ENCODE results near the gene EFCAB13.

Gene EFCAB13

GRCh38 chr17:47287068-47287467, 36.7 kb upstream of the EFCAB13 start:
- Histone ChIP-seq H3K9me3 (ENCODE audit: insufficient read depth, low read length) (no peaks in the 10 kb centered on the region), H3K4me3 (ENCODE audit: insufficient read length, low read depth) (no peak overlapping the region), H3K9ac (ENCODE audit: insufficient read length, low read depth) (no peak overlapping the region), H3K27me3 (ENCODE audit: insufficient read depth, insufficient read length) (no peaks in the 10 kb centered on the region), H3K36me3 (ENCODE audit: insufficient read depth, insufficient read length, low read length) (no peaks in the 10 kb centered on the region), H3K4me1 (ENCODE audit: insufficient read depth, insufficient read length) (no peaks in the 10 kb centered on the region)
- TF ChIP-seq ZNF274 (IDR thresholded peaks at IDR 0.05; ENCODE audit: low read depth, low read length) (no peak), YY1 (IDR thresholded peaks at IDR 0.05; ENCODE audit: insufficient read depth, insufficient read length) (no peak), SUZ12 (IDR thresholded peaks at IDR 0.05; ENCODE audit: extremely low read depth, insufficient read depth, insufficient read length) (no peak)
- no peak for DNase-seq (ENCODE audit: low read depth, low spot score)

- H3K36me3 ChIP-seq (ENCODE audit: insufficient read depth, insufficient read length, low read length) = peaks cover 3% of the 10 kb centered on the region
- no peak for TF ChIP-seq YY1 (IDR thresholded peaks at IDR 0.05; ENCODE audit: insufficient read depth, insufficient read length)
- TF ChIP-seq SUZ12 (IDR thresholded peaks at IDR 0.05; ENCODE audit: extremely low read depth, insufficient read depth, insufficient read length) = no peak
- TF ChIP-seq ZNF274 (IDR thresholded peaks at IDR 0.05; ENCODE audit: low read depth, low read length) = no peak
- no peaks in the 10 kb centered on the region for H3K4me1 ChIP-seq (ENCODE audit: insufficient read depth, insufficient read length)
- DNase-seq (ENCODE audit: low read depth, low spot score) = no peak
- no peaks in the 10 kb centered on the region for H3K27me3 ChIP-seq (ENCODE audit: insufficient read depth, insufficient read length)
- no peak overlapping the region for H3K9ac ChIP-seq (ENCODE audit: insufficient read length, low read depth)
- no peaks in the 10 kb centered on the region for H3K9me3 ChIP-seq (ENCODE audit: insufficient read depth, low read length)
- no peak overlapping the region for H3K4me3 ChIP-seq (ENCODE audit: insufficient read length, low read depth)
Observed at GRCh38 chr17:47287639-47288038, 36.1 kb upstream of the EFCAB13 start.

- Histone ChIP-seq H3K36me3 (ENCODE audit: insufficient read depth, insufficient read length, low read length) (peaks cover 3% of the 10 kb centered on the region), H3K9ac (ENCODE audit: insufficient read length, low read depth) (no peak overlapping the region), H3K27me3 (ENCODE audit: insufficient read depth, insufficient read length) (no peaks in the 10 kb centered on the region), H3K9me3 (ENCODE audit: insufficient read depth, low read length) (no peaks in the 10 kb centered on the region), H3K4me1 (ENCODE audit: insufficient read depth, insufficient read length) (no peaks in the 10 kb centered on the region), H3K4me3 (ENCODE audit: insufficient read length, low read depth) (no peak overlapping the region)
- DNase-seq (ENCODE audit: low read depth, low spot score) = no peak
- no peak for TF ChIP-seq YY1 (IDR thresholded peaks at IDR 0.05; ENCODE audit: insufficient read depth, insufficient read length)
- no peak for TF ChIP-seq SUZ12 (IDR thresholded peaks at IDR 0.05; ENCODE audit: extremely low read depth, insufficient read depth, insufficient read length)
- TF ChIP-seq ZNF274 (IDR thresholded peaks at IDR 0.05; ENCODE audit: low read depth, low read length) = no peak
Observed at GRCh38 chr17:47288531-47289116, 35.1 kb upstream of the EFCAB13 start.

- DNase-seq (ENCODE audit: low read depth, low spot score) = no peak
- Histone ChIP-seq H3K9ac (ENCODE audit: insufficient read length, low read depth) (no peak overlapping the region), H3K4me1 (ENCODE audit: insufficient read depth, insufficient read length) (no peaks in the 10 kb centered on the region), H3K36me3 (ENCODE audit: insufficient read depth, insufficient read length, low read length) (peaks cover 3% of the 10 kb centered on the region), H3K9me3 (ENCODE audit: insufficient read depth, low read length) (no peaks in the 10 kb centered on the region), H3K4me3 (ENCODE audit: insufficient read length, low read depth) (no peak overlapping the region), H3K27me3 (ENCODE audit: insufficient read depth, insufficient read length) (no peaks in the 10 kb centered on the region)
- TF ChIP-seq YY1 (IDR thresholded peaks at IDR 0.05; ENCODE audit: insufficient read depth, insufficient read length) (no peak), SUZ12 (IDR thresholded peaks at IDR 0.05; ENCODE audit: extremely low read depth, insufficient read depth, insufficient read length) (no peak), ZNF274 (IDR thresholded peaks at IDR 0.05; ENCODE audit: low read depth, low read length) (no peak)
Observed at GRCh38 chr17:47289302-47289701, 34.5 kb upstream of the EFCAB13 start.

- H3K9me3 ChIP-seq (ENCODE audit: insufficient read depth, low read length) = no peaks in the 10 kb centered on the region
- peaks cover 3% of the 10 kb centered on the region for H3K36me3 ChIP-seq (ENCODE audit: insufficient read depth, insufficient read length, low read length)
- H3K27me3 ChIP-seq (ENCODE audit: insufficient read depth, insufficient read length) = no peaks in the 10 kb centered on the region
- TF ChIP-seq ZNF274 (IDR thresholded peaks at IDR 0.05; ENCODE audit: low read depth, low read length) = no peak
- TF ChIP-seq SUZ12 (IDR thresholded peaks at IDR 0.05; ENCODE audit: extremely low read depth, insufficient read depth, insufficient read length) = no peak
- no peak for TF ChIP-seq YY1 (IDR thresholded peaks at IDR 0.05; ENCODE audit: insufficient read depth, insufficient read length)
- no peak overlapping the region for H3K4me3 ChIP-seq (ENCODE audit: insufficient read length, low read depth)
- no peak for DNase-seq (ENCODE audit: low read depth, low spot score)
- no peaks in the 10 kb centered on the region for H3K4me1 ChIP-seq (ENCODE audit: insufficient read depth, insufficient read length)
- no peak overlapping the region for H3K9ac ChIP-seq (ENCODE audit: insufficient read length, low read depth)
Observed at GRCh38 chr17:47290870-47291241, 32.9 kb upstream of the EFCAB13 start.

GRCh38 chr17:47291242-47291873, 32.4 kb upstream of the EFCAB13 start:
- Histone ChIP-seq H3K9me3 (ENCODE audit: insufficient read depth, low read length) (no peaks in the 10 kb centered on the region), H3K9ac (ENCODE audit: insufficient read length, low read depth) (no peak overlapping the region), H3K4me3 (ENCODE audit: insufficient read length, low read depth) (no peak overlapping the region), H3K4me1 (ENCODE audit: insufficient read depth, insufficient read length) (no peaks in the 10 kb centered on the region), H3K27me3 (ENCODE audit: insufficient read depth, insufficient read length) (no peaks in the 10 kb centered on the region), H3K36me3 (ENCODE audit: insufficient read depth, insufficient read length, low read length) (peaks cover 3% of the 10 kb centered on the region)
- no peak for DNase-seq (ENCODE audit: low read depth, low spot score)
- no peak for TF ChIP-seq SUZ12 (IDR thresholded peaks at IDR 0.05; ENCODE audit: extremely low read depth, insufficient read depth, insufficient read length)
- no peak for TF ChIP-seq YY1 (IDR thresholded peaks at IDR 0.05; ENCODE audit: insufficient read depth, insufficient read length)
- no peak for TF ChIP-seq ZNF274 (IDR thresholded peaks at IDR 0.05; ENCODE audit: low read depth, low read length)

- H3K36me3 ChIP-seq (ENCODE audit: insufficient read depth, insufficient read length, low read length) = peaks cover 3% of the 10 kb centered on the region
- H3K4me1 ChIP-seq (ENCODE audit: insufficient read depth, insufficient read length) = no peaks in the 10 kb centered on the region
- no peak overlapping the region for H3K9ac ChIP-seq (ENCODE audit: insufficient read length, low read depth)
- no peak overlapping the region for H3K4me3 ChIP-seq (ENCODE audit: insufficient read length, low read depth)
- H3K9me3 ChIP-seq (ENCODE audit: insufficient read depth, low read length) = no peaks in the 10 kb centered on the region
- no peaks in the 10 kb centered on the region for H3K27me3 ChIP-seq (ENCODE audit: insufficient read depth, insufficient read length)
- no peak for TF ChIP-seq YY1 (IDR thresholded peaks at IDR 0.05; ENCODE audit: insufficient read depth, insufficient read length)
- no peak for TF ChIP-seq ZNF274 (IDR thresholded peaks at IDR 0.05; ENCODE audit: low read depth, low read length)
- no peak for TF ChIP-seq SUZ12 (IDR thresholded peaks at IDR 0.05; ENCODE audit: extremely low read depth, insufficient read depth, insufficient read length)
- DNase-seq (ENCODE audit: low read depth, low spot score) = no peak
Observed at GRCh38 chr17:47292206-47292605, 31.5 kb upstream of the EFCAB13 start.
